Ishikawa (cell line): Measurements from ENCODE around the gene KCNIP3.

Experiments
- CEBPB ChIP-seq: IDR thresholded peaks from 2 replicates; pipeline ENCODE4 v1.6.1; 2012
- CREB1 ChIP-seq: IDR thresholded peaks from 2 replicates; pipeline ENCODE4 v1.6.1; 2012; ENCODE audit warnings: low read depth
- EGR1 ChIP-seq: IDR thresholded peaks from 2 replicates; pipeline ENCODE4 v1.6.1; 2012
- EP300 ChIP-seq: IDR thresholded peaks from 2 replicates; pipeline ENCODE4 v1.6.1; 2012; ENCODE audit warnings: borderline replicate concordance
- FOXM1 ChIP-seq: IDR thresholded peaks from 2 replicates; pipeline ENCODE4 v1.6.1; 2012; ENCODE audit warnings: low read depth, borderline replicate concordance
- MAX ChIP-seq: IDR thresholded peaks from 2 replicates; pipeline ENCODE4 v1.6.1; 2012
- NFIC ChIP-seq: IDR thresholded peaks from 2 replicates; pipeline ENCODE4 v1.6.1; 2012
- RAD21 ChIP-seq: IDR thresholded peaks from 2 replicates; pipeline ENCODE4 v1.6.1; 2012; ENCODE audit warnings: low read depth
- REST ChIP-seq: IDR thresholded peaks from 2 replicates; pipeline ENCODE4 v1.6.1; 2012; ENCODE audit warnings: low read depth, mild to moderate bottlenecking
- TAF1 ChIP-seq: IDR thresholded peaks from 2 replicates; pipeline ENCODE4 v1.6.1; 2012; ENCODE audit warnings: low read depth, mild to moderate bottlenecking
- TEAD4 ChIP-seq: IDR thresholded peaks from 2 replicates; pipeline ENCODE4 v1.6.1; 2012
- YY1 ChIP-seq: IDR thresholded peaks from 2 replicates; pipeline ENCODE4 v1.6.1; 2012; ENCODE audit warnings: low read depth
- ZBTB7A ChIP-seq: IDR thresholded peaks from 2 replicates; pipeline ENCODE4 v1.6.1; 2012; ENCODE audit warnings: low read depth
- TF ChIP-seq, protein P1 (sequence below): IDR thresholded peaks from 2 replicates; pipeline ENCODE4 v1.6.1; 2012

DNA sequence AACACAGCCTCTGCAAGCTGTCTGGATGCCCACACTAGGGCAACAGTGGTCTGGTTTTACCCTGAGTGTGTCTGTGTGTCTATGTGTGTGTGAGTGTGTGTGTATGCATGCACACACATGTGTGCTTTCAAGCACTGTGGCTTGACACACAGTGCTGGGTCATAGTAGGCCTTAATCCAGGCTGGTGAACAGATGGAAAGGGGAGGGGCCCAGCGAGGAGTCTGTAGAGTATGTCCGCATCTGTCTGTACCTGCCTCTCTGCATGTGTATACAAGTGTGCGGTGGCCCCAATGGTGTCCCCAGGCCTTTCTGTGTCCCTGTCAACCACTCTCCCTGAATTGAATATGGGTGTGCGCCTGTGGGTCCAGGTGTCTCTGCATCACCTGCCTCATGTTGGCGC, 9.3 kb upstream of the KCNIP3 start:
- TF ChIP-seq RAD21 (no peak), YY1 (no peak), EP300 (no peak), TEAD4 (no peak), CEBPB (no peak), ZBTB7A (no peak), NFIC (no peak), EGR1 (no peak), FOXM1 (no peak), CREB1 (no peak), REST (no peak), TAF1 (no peak), MAX (no peak)
- TF ChIP-seq, protein P1, sequence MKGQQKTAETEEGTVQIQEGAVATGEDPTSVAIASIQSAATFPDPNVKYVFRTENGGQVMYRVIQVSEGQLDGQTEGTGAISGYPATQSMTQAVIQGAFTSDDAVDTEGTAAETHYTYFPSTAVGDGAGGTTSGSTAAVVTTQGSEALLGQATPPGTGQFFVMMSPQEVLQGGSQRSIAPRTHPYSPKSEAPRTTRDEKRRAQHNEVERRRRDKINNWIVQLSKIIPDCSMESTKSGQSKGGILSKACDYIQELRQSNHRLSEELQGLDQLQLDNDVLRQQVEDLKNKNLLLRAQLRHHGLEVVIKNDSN, result no peak
